Mammary epithelial cell (primary cell): ENCODE measurements around the gene SLC27A1.

Experiments
- CTCF ChIP-seq, 2 donors: IDR thresholded peaks in 1 of 2; conservative IDR thresholded peaks in 1 of 2; 2 replicates each; pipeline ENCODE4 v1.5.1; 2011 to 2012; ENCODE audit warnings: inconsistent platforms in 2 of 2, low read length in 2 of 2, mild to moderate bottlenecking in 2 of 2, control low read depth in 1 of 2, low read depth in 1 of 2; ENCODE audit not compliant: insufficient read depth in 1 of 2; ENCODE audit errors: extremely low read depth in 1 of 2
- EZH2 ChIP-seq: IDR thresholded peaks from 2 replicates; pipeline ENCODE4 v1.6.1; 2012; ENCODE audit warnings: low read length, inconsistent platforms, borderline replicate concordance

DNA sequence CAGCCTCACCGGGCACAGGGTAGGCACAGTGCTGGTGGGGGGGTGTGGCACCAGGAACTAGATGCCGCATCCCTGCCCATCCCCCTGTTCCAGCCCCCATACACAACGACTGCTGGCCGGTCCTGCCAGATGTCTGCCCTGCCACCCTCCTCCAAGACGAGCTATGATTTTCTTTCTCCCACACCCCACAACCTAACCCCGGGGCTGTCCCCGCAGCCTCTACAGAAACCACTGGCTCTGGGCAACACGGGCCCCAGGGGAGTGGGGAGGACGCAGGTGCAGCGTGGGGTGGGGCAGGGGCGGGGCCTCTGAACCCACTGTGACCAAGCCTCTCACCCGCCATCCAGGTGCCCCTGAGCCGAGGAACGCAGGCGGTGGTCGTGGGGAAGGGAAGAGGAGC lies 56.6 kb downstream of the SLC27A1 start:
- TF ChIP-seq CTCF (conservative IDR thresholded peaks at IDR 0.05 in 1 of 2, IDR thresholded peaks at IDR 0.05 in 1 of 2; ENCODE audit: extremely low read depth in 1 of 2, insufficient read depth in 1 of 2, low read depth in 1 of 2, low read length in 2 of 2) (no peak), EZH2 (no peak)
